ENCODE data around the gene UBE4A.
"Not testable (repeated sequence)": the region's sequence is repeated elsewhere in the genome, so short reads cannot be mapped to it uniquely, and the experiment has no call there.

The UBE4A gene

GRCh38 chr11:118397448-118397847 is 38.0 kb downstream of the UBE4A start:
- TF ChIP-seq CTCF (IDR thresholded peaks at IDR 0.05; ENCODE audit: low read depth, low read length, missing control alignments) = no peak
- no peak for DNase-seq
- no peaks in the 10 kb centered on the region for H3K27me3 ChIP-seq (replicated peaks)
- H3K4me3 ChIP-seq (ENCODE audit: low read depth, low read length) = no peak overlapping the region
- peaks cover 29% of the 10 kb centered on the region for H3K36me3 ChIP-seq (replicated peaks)
- in situ Hi-C loops (cut with HindIII; ENCODE audit: low pct_ligation_motif_present, low sequenced_read_pairs) = no loop called here
- H3K27ac ChIP-seq = no peak overlapping the region

- H3K27me3 ChIP-seq (replicated peaks) = no peaks in the 10 kb centered on the region
- H3K36me3 ChIP-seq (replicated peaks) = peaks cover 13% of the 10 kb centered on the region
- in situ Hi-C loops (cut with HindIII; ENCODE audit: low pct_ligation_motif_present, low sequenced_read_pairs) = no loop called here
- DNase-seq = no peak
- no peak for TF ChIP-seq CTCF (IDR thresholded peaks at IDR 0.05; ENCODE audit: low read depth, low read length, missing control alignments)
- no peak overlapping the region for H3K27ac ChIP-seq
- H3K4me3 ChIP-seq (ENCODE audit: low read depth, low read length) = no peak overlapping the region
Measured at GRCh38 chr11:118398791-118399559, 39.6 kb downstream of the UBE4A start.

GRCh38 chr11:118401151-118401879 is 41.9 kb downstream of the UBE4A start, which contains the start of gene ATP5MG:
ATP5MG (plus strand) TSS chr11:118401606; CDS start chr11:118401666, 60 bp downstream.
- peak within 1 kb of the TSS; percentile 71 for H3K4me3 ChIP-seq (ENCODE audit: low read depth, low read length)

GRCh38 chr11:118401880-118402590 is 42.6 kb downstream of the UBE4A start:
- in situ Hi-C loops (cut with HindIII; ENCODE audit: low pct_ligation_motif_present, low sequenced_read_pairs) = no loop called here
- DNase-seq = peak; percentile 57
- Histone ChIP-seq H3K36me3 (replicated peaks) (peaks cover under 1% of the 10 kb centered on the region), H3K27me3 (replicated peaks) (no peaks in the 10 kb centered on the region), H3K4me3 (ENCODE audit: low read depth, low read length) (peak overlapping the region; percentile 71), H3K27ac (peak overlapping the region; percentile 92)
- no peak for TF ChIP-seq CTCF (IDR thresholded peaks at IDR 0.05; ENCODE audit: low read depth, low read length, missing control alignments)

More at GRCh38 chr11:118401151-118401879, 41.9 kb downstream of the UBE4A start, which contains the start of gene ATP5MG:
- Histone ChIP-seq H3K27me3 (replicated peaks) (no peaks in the 10 kb centered on the region), H3K27ac (peak within 1 kb of the TSS; percentile 92), H3K36me3 (replicated peaks) (no peaks in the 10 kb centered on the region)
- in situ Hi-C loops (cut with HindIII; ENCODE audit: low pct_ligation_motif_present, low sequenced_read_pairs) = no loop called here
- peak; percentile 31 for TF ChIP-seq CTCF (IDR thresholded peaks at IDR 0.05; ENCODE audit: low read depth, low read length, missing control alignments)
- peak; percentile 89 for DNase-seq

GRCh38 chr11:118402594-118402993 is 43.2 kb downstream of the UBE4A start:
- in situ Hi-C loops (cut with HindIII; ENCODE audit: low pct_ligation_motif_present, low sequenced_read_pairs); H3K27me3 ChIP-seq (replicated peaks); DNase-seq; H3K36me3 ChIP-seq (replicated peaks): not testable (repeated sequence)
- H3K4me3 ChIP-seq (ENCODE audit: low read depth, low read length) = peak overlapping the region; percentile 71
- peak overlapping the region; percentile 31 for H3K27ac ChIP-seq

Data from brain microvascular endothelial cell (primary cell).